ENCODE results near the gene ZCCHC14.
"Not testable (repeated sequence)": the region's sequence is repeated elsewhere in the genome, so short reads cannot be mapped to it uniquely, and the experiment has no call there.

Gene ZCCHC14

GRCh38 chr16:87410530-87410929, 82.3 kb downstream of the ZCCHC14 start:
- no peak for DNase-seq (ENCODE audit: low read depth in 2 of 2)

- no peak for DNase-seq (ENCODE audit: low read depth in 2 of 2)
Observed at GRCh38 chr16:87409781-87410180, 83.0 kb downstream of the ZCCHC14 start.

- no peak for DNase-seq (ENCODE audit: low read depth in 2 of 2)
Observed at GRCh38 chr16:87409153-87409552, 83.7 kb downstream of the ZCCHC14 start.

GRCh38 chr16:87407511-87408112, 85.2 kb downstream of the ZCCHC14 start:
- DNase-seq (ENCODE audit: low read depth in 2 of 2), result no peak

GRCh38 chr16:87406495-87407088, 86.2 kb downstream of the ZCCHC14 start:
- DNase-seq (ENCODE audit: low read depth in 2 of 2), result no peak

GRCh38 chr16:87404764-87405625, 87.8 kb downstream of the ZCCHC14 start:
- no peak for DNase-seq (ENCODE audit: low read depth in 2 of 2)

GRCh38 chr16:87395181-87395842, 97.5 kb downstream of the ZCCHC14 start:
- no peak for DNase-seq (ENCODE audit: low read depth in 2 of 2)

GRCh38 chr16:87393680-87394055, 99.2 kb downstream of the ZCCHC14 start:
- DNase-seq (ENCODE audit: low read depth in 2 of 2), result no peak

- DNase-seq (ENCODE audit: low read depth in 2 of 2), result no peak
Observed at GRCh38 chr16:87392821-87393679, 99.8 kb downstream of the ZCCHC14 start.

GRCh38 chr16:87391950-87392820, 100.6 kb downstream of the ZCCHC14 start, which contains the start of gene MAP1LC3B:
MAP1LC3B (plus strand) TSS chr16:87392336; CDS start chr16:87392428, 92 bp downstream.
- DNase-seq (ENCODE audit: low read depth in 2 of 2), result peak; percentile 88 to 92

- DNase-seq (ENCODE audit: low read depth in 2 of 2), result no peak
Observed at GRCh38 chr16:87391324-87391949, 101.4 kb downstream of the ZCCHC14 start.

GRCh38 chr16:87390641-87391323, 102.0 kb downstream of the ZCCHC14 start:
- DNase-seq (ENCODE audit: low read depth in 2 of 2), result no peak

GRCh38 chr16:87389914-87390313, 102.9 kb downstream of the ZCCHC14 start:
- not testable (repeated sequence) for DNase-seq (ENCODE audit: low read depth in 2 of 2)

- no peak for DNase-seq (ENCODE audit: low read depth in 2 of 2)
Observed at GRCh38 chr16:87389245-87389644, 103.6 kb downstream of the ZCCHC14 start.

GRCh38 chr16:87388818-87389134, 104.0 kb downstream of the ZCCHC14 start:
- DNase-seq (ENCODE audit: low read depth in 2 of 2), result no peak

- peak; percentile 95 to 96 for DNase-seq (ENCODE audit: low read depth in 2 of 2)
Observed at GRCh38 chr16:87387942-87388817, 104.6 kb downstream of the ZCCHC14 start.

- not testable (repeated sequence) for DNase-seq (ENCODE audit: low read depth in 2 of 2)
Observed at GRCh38 chr16:87384875-87385167, 108.0 kb downstream of the ZCCHC14 start.

- no peak for DNase-seq (ENCODE audit: low read depth in 2 of 2)
Observed at GRCh38 chr16:87384162-87384874, 108.5 kb downstream of the ZCCHC14 start.

Measured in fibroblast of skin of left biceps (primary cell).